NAMALWA (cell line): Measurements from ENCODE around the gene RASAL1.
A peak's percentile ranks its signal among the peaks of the same experiment; 100 is the strongest.

Source experiments
- DNase-seq: peaks from one replicate; pipeline ENCODE4 v3.0.0-alpha.2; 2015; ENCODE audit warnings: low spot score

The RASAL1 gene

GRCh38 chr12:113115455-113116126 lies 20.0 kb downstream of the RASAL1 start:
- DNase-seq: no peak

- no peak for DNase-seq
Observed at GRCh38 chr12:113114447-113115178, 20.9 kb downstream of the RASAL1 start.

- DNase-seq: no peak
Observed at GRCh38 chr12:113113397-113113796, 22.2 kb downstream of the RASAL1 start.

- DNase-seq: no peak
Observed at GRCh38 chr12:113112043-113112899, 23.3 kb downstream of the RASAL1 start.

GRCh38 chr12:113111247-113111646 lies 24.3 kb downstream of the RASAL1 start:
- no peak for DNase-seq

GRCh38 chr12:113109872-113110599 lies 25.5 kb downstream of the RASAL1 start:
- DNase-seq: no peak

- no peak for DNase-seq
Observed at GRCh38 chr12:113109360-113109759, 26.2 kb downstream of the RASAL1 start.

GRCh38 chr12:113108308-113108707 lies 27.3 kb downstream of the RASAL1 start:
- no peak for DNase-seq

- no peak for DNase-seq
Observed at GRCh38 chr12:113106361-113106760, 29.2 kb downstream of the RASAL1 start.

- no peak for DNase-seq
Observed at GRCh38 chr12:113105606-113106271, 29.8 kb downstream of the RASAL1 start.

- no peak for DNase-seq
Observed at GRCh38 chr12:113104953-113105510, 30.5 kb downstream of the RASAL1 start.

GRCh38 chr12:113103756-113104450 lies 31.7 kb downstream of the RASAL1 start:
- peak; percentile 55 for DNase-seq

GRCh38 chr12:113102811-113103210 lies 32.8 kb downstream of the RASAL1 start:
- no peak for DNase-seq

GRCh38 chr12:113101751-113102150 lies 33.8 kb downstream of the RASAL1 start:
- no peak for DNase-seq

- no peak for DNase-seq
Observed at GRCh38 chr12:113099764-113100163, 35.8 kb downstream of the RASAL1 start.

- no peak for DNase-seq
Observed at GRCh38 chr12:113099364-113099763, 36.2 kb downstream of the RASAL1 start.

- DNase-seq: peak; percentile 84
Observed at GRCh38 chr12:113098441-113099028, 37.0 kb downstream of the RASAL1 start.

- no peak for DNase-seq
Observed at GRCh38 chr12:113097716-113098440, 37.7 kb downstream of the RASAL1 start.

GRCh38 chr12:113096675-113097461 lies 38.7 kb downstream of the RASAL1 start:
- DNase-seq: peak; percentile 53
